ENCODE data around the gene GNG12.

Gene GNG12

GRCh38 chr1:67832737-67833601 is at the start of gene GNG12:
Gene GNG12, minus strand, starts transcription at chr1:67833467. Its CDS starts 125,781 bp downstream, at chr1:67707686.
- no peak for DNase-seq (ENCODE audit: extremely low read depth in 1 of 2, low read depth in 1 of 2)

- no peak for DNase-seq (ENCODE audit: extremely low read depth in 1 of 2, low read depth in 1 of 2)
Observed at GRCh38 chr1:67882196-67882958, 49.1 kb upstream of the GNG12 start.

GRCh38 chr1:67880056-67880601 is 46.9 kb upstream of the GNG12 start:
- no peak for DNase-seq (ENCODE audit: extremely low read depth in 1 of 2, low read depth in 1 of 2)

- no peak for DNase-seq (ENCODE audit: extremely low read depth in 1 of 2, low read depth in 1 of 2)
Observed at GRCh38 chr1:67879485-67879884, 46.2 kb upstream of the GNG12 start.

- DNase-seq (ENCODE audit: extremely low read depth in 1 of 2, low read depth in 1 of 2) = no peak
Observed at GRCh38 chr1:67874501-67875111, 41.3 kb upstream of the GNG12 start.

- no peak for DNase-seq (ENCODE audit: extremely low read depth in 1 of 2, low read depth in 1 of 2)
Observed at GRCh38 chr1:67869233-67869632, 36.0 kb upstream of the GNG12 start.

- DNase-seq (ENCODE audit: extremely low read depth in 1 of 2, low read depth in 1 of 2) = no peak
Observed at GRCh38 chr1:67863637-67864036, 30.4 kb upstream of the GNG12 start.

- DNase-seq (ENCODE audit: extremely low read depth in 1 of 2, low read depth in 1 of 2) = no peak
Observed at GRCh38 chr1:67862685-67863084, 29.4 kb upstream of the GNG12 start.

GRCh38 chr1:67861856-67862516 is 28.7 kb upstream of the GNG12 start:
- no peak for DNase-seq (ENCODE audit: extremely low read depth in 1 of 2, low read depth in 1 of 2)

GRCh38 chr1:67860776-67861175 is 27.5 kb upstream of the GNG12 start:
- no peak for DNase-seq (ENCODE audit: extremely low read depth in 1 of 2, low read depth in 1 of 2)

- no peak for DNase-seq (ENCODE audit: extremely low read depth in 1 of 2, low read depth in 1 of 2)
Observed at GRCh38 chr1:67856921-67857320, 23.7 kb upstream of the GNG12 start.

GRCh38 chr1:67855961-67856360 is 22.7 kb upstream of the GNG12 start:
- no peak for DNase-seq (ENCODE audit: extremely low read depth in 1 of 2, low read depth in 1 of 2)

GRCh38 chr1:67855444-67855843 is 22.2 kb upstream of the GNG12 start:
- no peak for DNase-seq (ENCODE audit: extremely low read depth in 1 of 2, low read depth in 1 of 2)

GRCh38 chr1:67853704-67854103 is 20.4 kb upstream of the GNG12 start:
- no peak for DNase-seq (ENCODE audit: extremely low read depth in 1 of 2, low read depth in 1 of 2)

- no peak for DNase-seq (ENCODE audit: extremely low read depth in 1 of 2, low read depth in 1 of 2)
Observed at GRCh38 chr1:67851800-67852199, 18.5 kb upstream of the GNG12 start.

GRCh38 chr1:67850611-67851075 is 17.4 kb upstream of the GNG12 start:
- no peak for DNase-seq (ENCODE audit: extremely low read depth in 1 of 2, low read depth in 1 of 2)

GRCh38 chr1:67850151-67850551 is 16.9 kb upstream of the GNG12 start:
- no peak for DNase-seq (ENCODE audit: extremely low read depth in 1 of 2, low read depth in 1 of 2)

GRCh38 chr1:67847466-67847865 is 14.2 kb upstream of the GNG12 start:
- DNase-seq (ENCODE audit: extremely low read depth in 1 of 2, low read depth in 1 of 2) = no peak

- DNase-seq (ENCODE audit: extremely low read depth in 1 of 2, low read depth in 1 of 2) = no peak
Observed at GRCh38 chr1:67846538-67846937, 13.3 kb upstream of the GNG12 start.

GRCh38 chr1:67844988-67845387 is 11.7 kb upstream of the GNG12 start:
- no peak for DNase-seq (ENCODE audit: extremely low read depth in 1 of 2, low read depth in 1 of 2)

GRCh38 chr1:67843746-67844145 is 10.5 kb upstream of the GNG12 start:
- no peak for DNase-seq (ENCODE audit: extremely low read depth in 1 of 2, low read depth in 1 of 2)

All from activated CD8-positive, alpha-beta memory T cell treated with anti-CD3 and anti-CD28 coated beads for 1 hour (primary cell).